Activated CD4-positive, CD25-positive, alpha-beta regulatory T cell treated with anti-CD3 and anti-CD28 coated beads, Interleukin-2, amount 50 U/mL, for 72 hours (primary cell): Measurements from ENCODE around the gene GALNT13.

ENCODE experiments used
- DNase-seq: peaks from one replicate; pipeline ENCODE4 v3.0.0; 2021

The GALNT13 gene

GRCh38 chr2:154229966-154230365, 358.2 kb downstream of the GALNT13 start:
- DNase-seq: no peak

- DNase-seq: no peak
Measured at GRCh38 chr2:154231021-154231420, 359.3 kb downstream of the GALNT13 start.

GRCh38 chr2:154233231-154233630, 361.5 kb downstream of the GALNT13 start:
- no peak for DNase-seq

- DNase-seq: no peak
Measured at GRCh38 chr2:154238252-154238651, 366.5 kb downstream of the GALNT13 start.

- no peak for DNase-seq
Measured at GRCh38 chr2:154240316-154240715, 368.6 kb downstream of the GALNT13 start.

- no peak for DNase-seq
Measured at GRCh38 chr2:154240921-154241379, 369.2 kb downstream of the GALNT13 start.

- no peak for DNase-seq
Measured at GRCh38 chr2:154242687-154243086, 371.0 kb downstream of the GALNT13 start.

GRCh38 chr2:154243685-154244084, 372.0 kb downstream of the GALNT13 start:
- DNase-seq: no peak

- DNase-seq: no peak
Measured at GRCh38 chr2:154244932-154245331, 373.2 kb downstream of the GALNT13 start.

GRCh38 chr2:154247503-154247902, 375.8 kb downstream of the GALNT13 start:
- no peak for DNase-seq

- DNase-seq: no peak
Measured at GRCh38 chr2:154256136-154256535, 384.4 kb downstream of the GALNT13 start.

GRCh38 chr2:154259030-154259429, 387.3 kb downstream of the GALNT13 start:
- DNase-seq: no peak

- no peak for DNase-seq
Measured at GRCh38 chr2:154261473-154262027, 389.8 kb downstream of the GALNT13 start.

- no peak for DNase-seq
Measured at GRCh38 chr2:154263206-154263605, 391.5 kb downstream of the GALNT13 start.

- no peak for DNase-seq
Measured at GRCh38 chr2:154264024-154264423, 392.3 kb downstream of the GALNT13 start.

GRCh38 chr2:154267983-154268382, 396.3 kb downstream of the GALNT13 start:
- no peak for DNase-seq

- no peak for DNase-seq
Measured at GRCh38 chr2:154280543-154280942, 408.8 kb downstream of the GALNT13 start.

GRCh38 chr2:154289870-154290269, 418.1 kb downstream of the GALNT13 start:
- DNase-seq: no peak

GRCh38 chr2:154291511-154291910, 419.8 kb downstream of the GALNT13 start:
- DNase-seq: no peak

GRCh38 chr2:154291927-154292326, 420.2 kb downstream of the GALNT13 start:
- DNase-seq: no peak

- no peak for DNase-seq
Measured at GRCh38 chr2:154293864-154294263, 422.1 kb downstream of the GALNT13 start.

- no peak for DNase-seq
Measured at GRCh38 chr2:154306266-154306970, 434.7 kb downstream of the GALNT13 start.

GRCh38 chr2:154307007-154307406, 435.3 kb downstream of the GALNT13 start:
- DNase-seq: no peak

GRCh38 chr2:154324601-154325000, 452.9 kb downstream of the GALNT13 start:
- no peak for DNase-seq

- no peak for DNase-seq
Measured at GRCh38 chr2:154329510-154329909, 457.8 kb downstream of the GALNT13 start.
